ENCODE measurements around the gene WASF3. TPM values are rescaled to one million over a fixed set of nuclear protein-coding genes. Genes with fewer than 3 reads are reported as not detected.

The WASF3 gene
- total and polyA plus RNA-seq, 2 of the 13 experiments (the other 11 are each of a cell fraction or from before 2014, with no cell fraction given) = 10.4 to 17.2 TPM

GRCh38 chr13:26698392-26699196 is 141.1 kb downstream of the WASF3 start (continued):
- TF ChIP-seq, protein P1, sequence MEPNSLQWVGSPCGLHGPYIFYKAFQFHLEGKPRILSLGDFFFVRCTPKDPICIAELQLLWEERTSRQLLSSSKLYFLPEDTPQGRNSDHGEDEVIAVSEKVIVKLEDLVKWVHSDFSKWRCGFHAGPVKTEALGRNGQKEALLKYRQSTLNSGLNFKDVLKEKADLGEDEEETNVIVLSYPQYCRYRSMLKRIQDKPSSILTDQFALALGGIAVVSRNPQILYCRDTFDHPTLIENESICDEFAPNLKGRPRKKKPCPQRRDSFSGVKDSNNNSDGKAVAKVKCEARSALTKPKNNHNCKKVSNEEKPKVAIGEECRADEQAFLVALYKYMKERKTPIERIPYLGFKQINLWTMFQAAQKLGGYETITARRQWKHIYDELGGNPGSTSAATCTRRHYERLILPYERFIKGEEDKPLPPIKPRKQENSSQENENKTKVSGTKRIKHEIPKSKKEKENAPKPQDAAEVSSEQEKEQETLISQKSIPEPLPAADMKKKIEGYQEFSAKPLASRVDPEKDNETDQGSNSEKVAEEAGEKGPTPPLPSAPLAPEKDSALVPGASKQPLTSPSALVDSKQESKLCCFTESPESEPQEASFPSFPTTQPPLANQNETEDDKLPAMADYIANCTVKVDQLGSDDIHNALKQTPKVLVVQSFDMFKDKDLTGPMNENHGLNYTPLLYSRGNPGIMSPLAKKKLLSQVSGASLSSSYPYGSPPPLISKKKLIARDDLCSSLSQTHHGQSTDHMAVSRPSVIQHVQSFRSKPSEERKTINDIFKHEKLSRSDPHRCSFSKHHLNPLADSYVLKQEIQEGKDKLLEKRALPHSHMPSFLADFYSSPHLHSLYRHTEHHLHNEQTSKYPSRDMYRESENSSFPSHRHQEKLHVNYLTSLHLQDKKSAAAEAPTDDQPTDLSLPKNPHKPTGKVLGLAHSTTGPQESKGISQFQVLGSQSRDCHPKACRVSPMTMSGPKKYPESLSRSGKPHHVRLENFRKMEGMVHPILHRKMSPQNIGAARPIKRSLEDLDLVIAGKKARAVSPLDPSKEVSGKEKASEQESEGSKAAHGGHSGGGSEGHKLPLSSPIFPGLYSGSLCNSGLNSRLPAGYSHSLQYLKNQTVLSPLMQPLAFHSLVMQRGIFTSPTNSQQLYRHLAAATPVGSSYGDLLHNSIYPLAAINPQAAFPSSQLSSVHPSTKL (CRISPR knock-in tag; IDR thresholded peaks at IDR 0.05) = 0 out of 2 replicates have a peak, but pooled peaks have one; percentile 23
- TF ChIP-seq PHF8 (CRISPR knock-in tag; IDR thresholded peaks at IDR 0.05) = no peak
- TF ChIP-seq KAT8 (CRISPR knock-in tag; IDR thresholded peaks at IDR 0.05) = no peak
- TF ChIP-seq KDM2A (CRISPR knock-in tag; IDR thresholded peaks at IDR 0.05; ENCODE audit: borderline replicate concordance, low read depth) = peak; percentile 64; the same call in 1 of the 2 replicates
- TF ChIP-seq ZNF260 (CRISPR knock-in tag; IDR thresholded peaks at IDR 0.05; ENCODE audit: borderline replicate concordance, low read depth) = no peak
- TF ChIP-seq MIER2 (CRISPR knock-in tag; IDR thresholded peaks at IDR 0.05) = no peak
- no peak for TF ChIP-seq SKI (IDR thresholded peaks at IDR 0.05; ENCODE audit: partially characterized antibody)
- TF ChIP-seq LCORL (IDR thresholded peaks at IDR 0.05) = no peak
- TF ChIP-seq LCORL (CRISPR knock-in tag; IDR thresholded peaks at IDR 0.05) = 0 out of 2 replicates have a peak, but pooled peaks have one; percentile 21
- no peak for TF ChIP-seq RXRB (CRISPR knock-in tag; IDR thresholded peaks at IDR 0.05; ENCODE audit: borderline replicate concordance)
- no peak for TF ChIP-seq XRCC5 (optimal IDR thresholded peaks at IDR 0.05; ENCODE audit: low read length)
- TF ChIP-seq NRL (CRISPR knock-in tag; IDR thresholded peaks at IDR 0.05; ENCODE audit: borderline replicate concordance) = 0 out of 2 replicates have a peak, but pooled peaks have one; percentile 26
- no peak for TF ChIP-seq ZFP36L2 (CRISPR knock-in tag; IDR thresholded peaks at IDR 0.05)
- TF ChIP-seq ZNF207 (IDR thresholded peaks at IDR 0.05; ENCODE audit: borderline replicate concordance) = no peak
- TF ChIP-seq ZNF224 (CRISPR knock-in tag; IDR thresholded peaks at IDR 0.05) = no peak
- TF ChIP-seq TRAFD1 (CRISPR knock-in tag; IDR thresholded peaks at IDR 0.05; ENCODE audit: borderline replicate concordance) = no peak
- TF ChIP-seq, protein P2, sequence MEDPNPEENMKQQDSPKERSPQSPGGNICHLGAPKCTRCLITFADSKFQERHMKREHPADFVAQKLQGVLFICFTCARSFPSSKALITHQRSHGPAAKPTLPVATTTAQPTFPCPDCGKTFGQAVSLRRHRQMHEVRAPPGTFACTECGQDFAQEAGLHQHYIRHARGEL (CRISPR knock-in tag; IDR thresholded peaks at IDR 0.05) = no peak
- no peak for TF ChIP-seq ZNF567 (CRISPR knock-in tag; IDR thresholded peaks at IDR 0.05; ENCODE audit: borderline replicate concordance)
- TF ChIP-seq, protein P3, sequence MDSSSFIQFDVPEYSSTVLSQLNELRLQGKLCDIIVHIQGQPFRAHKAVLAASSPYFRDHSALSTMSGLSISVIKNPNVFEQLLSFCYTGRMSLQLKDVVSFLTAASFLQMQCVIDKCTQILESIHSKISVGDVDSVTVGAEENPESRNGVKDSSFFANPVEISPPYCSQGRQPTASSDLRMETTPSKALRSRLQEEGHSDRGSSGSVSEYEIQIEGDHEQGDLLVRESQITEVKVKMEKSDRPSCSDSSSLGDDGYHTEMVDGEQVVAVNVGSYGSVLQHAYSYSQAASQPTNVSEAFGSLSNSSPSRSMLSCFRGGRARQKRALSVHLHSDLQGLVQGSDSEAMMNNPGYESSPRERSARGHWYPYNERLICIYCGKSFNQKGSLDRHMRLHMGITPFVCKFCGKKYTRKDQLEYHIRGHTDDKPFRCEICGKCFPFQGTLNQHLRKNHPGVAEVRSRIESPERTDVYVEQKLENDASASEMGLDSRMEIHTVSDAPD (CRISPR knock-in tag; IDR thresholded peaks at IDR 0.05) = no peak
- no peak for TF ChIP-seq ZNF570 (CRISPR knock-in tag; IDR thresholded peaks at IDR 0.05; ENCODE audit: borderline replicate concordance)

All from HepG2 (cell line).